Activated CD8-positive, alpha-beta memory T cell treated with anti-CD3 and anti-CD28 coated beads, Interleukin-2, amount 50 U/mL, for 1 hour (primary cell): Measurements from ENCODE around the gene TMEM131.
"Not testable (repeated sequence)": the region's sequence is repeated elsewhere in the genome, so short reads cannot be mapped to it uniquely, and the experiment has no call there.

ENCODE experiments used
- DNase-seq: peaks from one replicate; pipeline ENCODE4 v3.0.0-alpha.2; 2020; ENCODE audit errors: extremely low read depth

TMEM131 gene

DNA sequence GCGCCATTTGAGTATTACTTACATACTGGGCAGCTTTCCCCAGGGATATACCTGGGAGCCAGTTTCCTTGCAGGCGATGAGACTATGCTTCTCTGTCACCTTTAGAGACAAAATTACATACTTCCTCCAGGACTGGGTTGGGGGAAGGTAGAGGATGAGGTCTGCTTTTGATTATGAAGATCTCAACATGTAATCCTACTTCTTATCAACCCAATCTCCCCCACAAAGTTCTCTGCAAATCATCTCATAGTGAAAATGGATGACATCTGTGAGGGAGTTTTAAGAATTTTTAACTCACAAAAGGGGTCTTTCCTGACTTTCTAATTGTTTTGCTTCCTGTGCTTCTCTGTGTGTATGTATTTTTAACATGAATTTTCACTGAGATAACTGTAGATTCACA, 81.9 kb downstream of the TMEM131 start:
- no peak for DNase-seq

DNA sequence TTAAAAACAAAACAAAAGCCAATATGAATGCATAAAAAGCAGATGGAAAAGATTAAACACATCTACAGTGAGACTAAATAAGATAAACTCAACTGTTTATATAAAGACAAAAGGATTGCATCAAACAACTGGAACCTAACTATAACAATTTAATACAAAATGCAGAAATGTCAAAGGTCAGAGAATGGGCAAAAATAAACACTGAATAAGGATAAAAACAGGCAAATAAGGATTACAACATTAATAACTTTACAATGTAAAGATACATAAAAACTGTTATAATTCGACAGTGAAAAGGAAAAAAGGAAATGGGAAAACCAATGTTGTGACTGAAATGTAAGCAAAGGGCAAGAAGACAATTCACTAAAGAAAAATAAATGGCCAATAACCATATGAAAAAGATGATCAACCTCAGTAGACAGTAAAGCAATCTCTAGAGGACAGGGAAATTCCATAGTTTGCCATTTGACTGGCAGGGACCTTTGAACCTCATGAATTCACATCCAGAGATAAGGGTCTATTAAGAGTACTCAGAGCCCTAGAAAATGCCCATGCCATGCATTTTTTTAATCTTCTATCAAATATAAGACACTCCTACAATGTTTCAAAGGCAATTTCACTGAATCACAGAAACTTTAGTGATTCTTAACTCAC, 83.7 kb downstream of the TMEM131 start:
- no peak for DNase-seq

DNA sequence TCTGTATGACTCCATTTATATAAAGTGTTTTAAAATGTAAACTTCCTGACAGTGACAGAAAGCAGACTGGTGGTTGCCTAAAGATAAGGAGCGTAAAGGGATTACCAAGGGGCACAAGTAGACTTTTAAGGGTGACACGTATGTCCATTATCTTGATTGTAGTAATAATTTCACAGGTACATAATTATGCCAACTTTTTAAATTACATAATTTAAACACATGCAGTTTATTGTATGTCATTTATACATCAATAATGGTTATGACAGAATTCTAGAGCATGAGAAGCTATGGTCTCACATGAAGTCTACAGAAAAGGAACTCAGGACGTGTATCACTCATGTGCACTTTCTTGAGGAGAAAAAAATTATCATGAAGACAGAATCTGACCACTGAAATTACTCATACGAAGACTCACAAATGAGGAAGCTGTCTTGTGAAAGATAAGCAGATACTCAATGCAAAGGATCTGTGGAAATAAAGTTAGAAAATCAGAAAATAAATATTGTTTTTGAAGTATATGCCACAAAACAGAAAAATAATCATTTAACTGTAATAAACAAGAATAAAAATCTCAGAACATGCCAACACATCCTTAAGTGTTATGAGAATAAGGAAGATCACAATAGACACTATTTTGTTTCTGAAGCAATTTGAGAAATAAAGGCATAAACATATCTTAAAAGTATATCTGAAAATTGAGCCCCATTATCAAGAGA, 84.4 kb downstream of the TMEM131 start:
- DNase-seq, result no peak

DNA sequence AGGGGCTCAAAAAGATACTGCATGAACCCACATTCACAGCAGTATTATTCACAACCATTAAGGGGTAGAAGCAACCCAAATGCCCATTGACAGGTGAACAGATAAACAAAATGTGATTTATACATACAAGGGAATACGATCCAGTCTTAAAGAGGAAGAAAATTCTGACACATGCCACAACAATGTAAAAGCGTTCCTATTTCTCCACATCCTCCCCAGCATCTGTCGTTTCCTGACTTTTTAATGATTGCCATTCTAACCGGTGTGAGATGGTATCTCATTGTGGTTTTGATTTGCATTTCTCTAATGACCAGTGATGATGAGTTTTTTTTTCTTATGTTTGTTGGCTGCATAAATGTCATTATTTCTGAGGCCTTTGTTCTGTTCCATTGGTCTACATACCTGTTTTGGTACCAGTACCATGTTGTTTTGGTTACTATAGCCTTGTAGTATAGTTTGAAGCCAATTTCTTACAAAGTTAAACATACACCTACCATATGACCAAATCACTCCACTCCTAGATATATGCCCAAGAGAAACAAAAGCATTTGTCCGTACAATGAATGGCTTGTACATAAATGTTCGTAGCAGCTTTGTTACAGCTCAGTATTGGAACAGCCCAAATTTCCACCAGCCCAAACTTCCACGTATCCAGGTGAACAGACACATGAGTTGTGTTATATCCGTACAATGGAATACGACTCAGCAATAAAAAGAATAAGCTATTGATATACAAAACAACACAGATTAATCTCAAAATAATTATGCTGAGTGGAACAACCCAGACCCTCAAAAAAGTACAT, 85.1 kb downstream of the TMEM131 start:
- no peak for DNase-seq

DNA sequence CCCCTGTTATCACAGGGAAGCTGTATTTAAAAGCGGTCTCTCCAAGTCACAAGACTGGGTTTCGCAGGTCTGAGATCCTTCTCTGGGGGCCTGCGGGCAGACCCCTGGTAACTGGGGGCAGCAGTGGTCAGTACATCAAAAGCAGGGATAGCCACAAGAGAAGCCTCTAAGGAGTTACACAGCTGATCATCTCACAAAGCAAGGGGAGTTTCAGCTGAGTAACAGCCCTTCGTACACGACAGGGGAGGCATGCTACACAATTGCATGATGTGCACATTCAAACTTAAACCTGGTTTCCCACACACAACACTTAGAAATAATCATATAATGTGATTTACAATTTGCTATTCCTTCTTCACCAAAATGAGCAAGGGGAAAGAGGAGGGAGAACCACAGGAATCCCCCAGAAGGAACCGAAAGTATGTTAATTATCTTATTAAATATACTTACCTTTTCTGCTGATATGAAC, 87.5 kb downstream of the TMEM131 start:
- no peak for DNase-seq

DNA sequence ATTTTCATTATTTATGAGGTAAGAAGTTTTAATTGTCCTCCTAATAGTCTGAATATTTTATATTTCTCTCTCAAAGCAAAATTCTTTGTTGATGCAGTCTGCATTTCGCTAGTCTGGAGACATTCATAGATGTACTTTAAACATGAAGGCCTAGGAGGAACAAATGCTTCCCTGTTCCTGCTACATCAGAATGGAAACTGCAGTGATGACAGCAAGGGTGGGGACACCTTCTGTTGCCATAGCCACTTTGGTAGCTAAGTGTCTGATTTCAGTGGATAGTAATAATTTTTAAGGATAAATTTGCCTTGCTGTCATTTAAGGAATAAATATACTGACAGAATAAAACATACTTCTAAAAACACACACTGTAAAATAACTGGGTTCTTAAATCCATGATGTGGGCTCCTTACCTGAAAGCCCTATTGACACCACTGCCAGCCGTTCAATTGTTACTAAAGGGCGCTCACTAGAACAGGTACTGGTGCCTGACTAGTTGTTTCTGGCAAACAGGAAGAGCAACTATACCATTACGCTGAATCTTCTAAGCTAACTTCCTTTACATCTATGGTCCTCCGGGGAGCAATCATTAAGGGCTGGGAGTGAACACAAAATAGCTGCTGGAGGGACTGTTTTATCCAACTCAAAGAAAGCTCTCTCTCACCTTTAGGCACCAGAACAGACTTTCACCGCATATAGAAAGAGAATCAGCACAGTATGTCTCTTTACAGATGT, 88.2 kb downstream of the TMEM131 start:
- DNase-seq, result no peak

DNA sequence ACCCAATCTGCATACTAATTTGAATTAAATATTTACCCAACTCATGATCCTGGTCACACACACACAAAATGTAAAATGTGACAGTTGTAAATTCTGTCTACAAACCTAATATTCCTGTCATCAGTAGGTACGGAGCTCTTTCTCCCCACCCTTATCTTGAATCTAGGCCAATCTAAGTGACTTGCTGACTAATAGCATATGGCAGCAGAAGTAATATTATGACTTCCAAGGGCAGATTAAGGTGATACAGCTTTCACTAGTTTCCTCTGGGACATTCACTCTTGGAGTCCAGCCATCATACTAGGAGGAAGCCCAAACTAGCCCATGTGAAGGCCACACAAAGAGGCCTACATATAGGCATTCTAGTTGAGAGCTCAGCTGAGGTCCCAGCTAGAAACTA, 89.4 kb downstream of the TMEM131 start:
- DNase-seq, result no peak

DNA sequence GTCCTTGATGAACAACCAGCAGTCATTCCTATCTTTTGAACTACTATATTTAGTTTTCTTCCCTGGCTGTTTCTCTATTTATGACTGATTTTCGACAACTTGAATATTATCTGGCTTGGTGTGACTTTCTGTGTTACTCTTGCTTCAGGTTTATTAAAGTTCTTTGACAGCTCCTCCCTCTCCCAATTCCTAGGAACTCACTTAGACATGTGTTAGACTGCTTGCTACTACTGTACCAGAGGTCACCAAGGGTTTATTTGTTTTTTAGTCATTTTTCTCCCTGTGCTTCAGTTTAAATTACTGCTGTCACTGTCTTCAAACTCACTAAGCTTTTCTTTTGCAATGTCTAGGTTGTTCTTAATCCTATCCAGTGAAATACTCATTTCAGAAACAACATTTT, 90.5 kb downstream of the TMEM131 start:
- DNase-seq, result no peak

DNA sequence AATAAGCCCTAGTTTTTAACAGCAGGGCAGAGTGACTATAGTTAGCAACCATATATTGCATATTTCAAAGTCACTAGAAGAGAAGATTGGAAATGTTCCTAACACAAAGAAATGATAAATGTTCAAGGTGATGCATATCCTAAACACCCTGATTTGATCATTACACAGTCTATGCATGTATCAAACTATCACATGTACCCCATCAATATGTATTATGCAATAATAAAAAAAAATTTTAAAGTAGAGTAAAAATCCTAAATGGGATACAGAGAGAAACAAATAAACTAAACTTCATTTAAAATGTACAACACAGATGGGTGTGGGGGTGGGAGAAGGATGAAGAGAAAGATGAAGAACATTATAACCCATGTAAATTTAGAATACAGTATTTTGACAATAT, 93.9 kb downstream of the TMEM131 start:
- no peak for DNase-seq

DNA sequence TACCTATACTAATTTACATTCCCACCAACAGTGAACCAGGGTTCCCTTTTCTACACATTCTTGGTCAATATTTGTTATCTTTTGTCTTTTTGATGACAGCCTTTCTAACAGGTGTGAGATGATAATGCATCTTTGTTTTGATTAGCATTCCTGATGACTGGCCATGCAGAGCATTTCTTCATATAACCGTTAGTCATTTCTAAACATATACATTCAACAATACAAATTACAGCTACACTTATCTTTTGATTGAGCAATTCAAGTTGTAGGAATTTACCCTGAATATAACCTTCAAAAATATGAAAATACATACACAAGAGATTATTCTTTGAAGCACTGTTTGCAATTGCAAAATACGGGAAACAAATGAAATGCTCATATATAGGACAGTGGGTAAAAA, 94.9 kb downstream of the TMEM131 start:
- DNase-seq, result no peak

DNA sequence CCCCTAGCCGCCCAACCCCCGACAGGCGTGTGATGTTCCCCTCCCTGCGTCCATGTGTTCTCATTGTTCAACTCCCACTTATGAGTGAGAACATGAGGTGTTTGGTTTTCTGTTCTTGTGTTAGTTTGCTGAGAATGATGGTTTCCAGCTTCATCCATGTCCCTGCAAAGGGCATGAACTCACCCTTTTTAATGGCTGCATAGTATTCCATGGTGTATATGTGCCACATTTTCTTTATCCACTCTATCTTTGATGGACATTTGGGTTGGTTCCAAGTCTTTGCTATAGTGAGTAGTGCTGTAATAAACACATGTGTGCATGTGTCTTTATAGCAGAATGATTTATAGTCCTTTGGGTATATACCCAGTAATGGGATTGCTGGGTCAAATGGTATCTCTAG, 102.7 kb downstream of the TMEM131 start:
- DNase-seq, result not testable (repeated sequence)

DNA sequence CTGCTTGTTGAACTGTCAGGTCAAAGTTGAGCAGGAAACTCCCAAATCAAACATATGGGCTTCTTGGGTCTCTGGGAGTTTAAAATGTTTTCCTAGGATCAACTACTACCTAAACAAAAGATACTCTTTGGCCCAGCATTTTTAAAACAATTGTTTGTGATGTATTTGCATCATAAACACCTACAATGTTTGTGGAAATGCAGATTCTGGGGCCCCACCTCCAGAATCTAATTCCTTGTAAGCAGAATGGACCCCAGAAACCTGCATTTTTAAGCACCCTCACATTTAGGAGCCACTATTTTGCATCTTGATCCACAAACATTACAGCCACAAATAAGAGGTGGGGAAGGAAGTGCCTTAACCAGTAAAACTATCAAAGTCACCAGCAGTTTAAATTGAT, 104.1 kb downstream of the TMEM131 start:
- DNase-seq, result no peak

DNA sequence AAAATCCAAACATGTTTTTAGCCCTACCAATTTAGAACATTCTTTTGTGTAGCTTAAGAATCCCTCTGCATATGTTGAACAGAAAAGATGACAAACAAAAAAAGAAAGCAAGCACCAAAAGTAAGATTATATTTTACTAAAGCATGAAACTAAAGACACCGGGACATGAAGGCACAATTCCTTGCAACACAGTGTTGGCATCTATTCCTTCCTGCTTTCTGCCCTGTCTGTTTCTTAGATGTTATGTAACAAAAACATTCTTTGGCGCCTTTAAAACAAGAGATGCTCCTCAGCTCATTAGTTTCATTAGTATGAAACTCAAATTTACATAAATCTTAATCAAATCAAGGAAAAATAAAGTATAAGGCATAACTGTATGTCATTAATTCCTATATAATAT, 106.6 kb downstream of the TMEM131 start:
- DNase-seq, result no peak

DNA sequence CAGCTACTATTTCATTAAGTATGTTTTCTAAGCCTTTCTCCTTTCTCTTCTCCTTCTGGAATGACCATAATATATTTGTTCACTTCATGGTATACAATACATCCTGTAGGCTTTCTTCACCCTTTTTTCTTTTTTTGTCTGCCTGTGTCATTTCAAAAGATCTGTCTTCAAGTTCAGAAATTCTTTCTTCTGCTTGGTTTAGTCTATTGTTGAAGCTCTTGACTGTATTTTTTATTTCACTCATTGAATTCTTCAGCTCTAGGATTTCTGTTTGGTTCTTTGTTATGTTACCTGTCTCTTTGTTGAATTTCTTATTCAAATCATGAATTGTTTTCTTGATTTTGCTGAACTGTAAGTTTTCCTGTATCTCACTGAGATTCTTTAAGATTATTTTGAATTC, 109.9 kb downstream of the TMEM131 start:
- no peak for DNase-seq

DNA sequence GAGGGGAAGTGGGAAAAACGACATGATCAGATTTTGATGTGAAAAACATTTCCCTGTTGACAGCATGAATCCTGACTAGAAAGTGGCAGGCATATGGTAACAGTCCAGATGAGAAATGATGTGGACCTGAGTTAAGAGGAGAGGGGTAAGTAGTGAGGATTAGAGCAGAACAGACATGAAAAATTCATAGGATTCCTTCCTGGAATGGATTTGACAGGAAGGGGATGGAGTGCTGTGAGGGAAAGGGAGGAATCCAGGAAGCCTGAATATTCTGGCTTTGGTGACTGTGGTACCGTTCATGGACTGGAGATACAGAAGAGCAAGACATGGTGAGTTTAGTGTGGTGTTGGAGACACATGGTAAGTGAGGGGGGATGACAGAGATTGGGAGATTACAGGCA, 115.4 kb downstream of the TMEM131 start:
- no peak for DNase-seq

DNA sequence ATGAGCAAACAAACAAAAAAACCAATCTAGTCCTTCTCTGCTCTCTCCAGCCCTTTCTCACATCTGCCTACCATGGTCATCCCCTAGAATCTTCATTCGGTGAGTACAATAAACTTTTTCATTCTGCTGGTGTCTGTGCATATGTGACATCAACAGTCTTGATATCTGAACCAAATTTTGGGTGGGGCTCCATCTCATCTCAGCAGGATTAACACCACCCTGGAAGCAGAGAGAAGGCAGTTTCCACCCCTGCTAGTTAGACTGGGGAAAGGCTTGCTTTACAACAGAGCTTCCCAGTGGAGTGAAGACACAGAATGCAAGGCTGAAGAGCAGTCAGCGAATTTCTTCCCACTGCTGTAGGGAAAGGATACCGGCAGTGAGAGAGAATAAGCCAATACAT, 116.9 kb downstream of the TMEM131 start:
- DNase-seq, result no peak

DNA sequence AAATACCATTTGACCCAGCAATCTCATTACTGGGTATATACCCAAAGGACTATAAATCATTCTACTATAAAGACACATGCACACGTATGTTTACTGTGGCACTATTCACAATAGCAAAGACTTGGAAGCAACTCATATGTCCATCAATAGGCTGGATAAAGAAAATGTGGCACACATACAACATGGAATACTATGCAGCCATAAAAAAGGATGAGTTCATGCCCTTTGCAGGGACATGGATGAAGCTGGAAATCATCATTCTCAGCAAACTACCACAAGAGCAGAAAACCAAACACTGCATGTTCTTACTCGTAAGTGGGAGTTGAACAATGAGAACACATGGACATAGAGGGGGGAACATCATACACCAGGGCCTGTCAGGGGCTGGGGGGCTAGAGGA, 117.4 kb downstream of the TMEM131 start:
- not testable (repeated sequence) for DNase-seq

DNA sequence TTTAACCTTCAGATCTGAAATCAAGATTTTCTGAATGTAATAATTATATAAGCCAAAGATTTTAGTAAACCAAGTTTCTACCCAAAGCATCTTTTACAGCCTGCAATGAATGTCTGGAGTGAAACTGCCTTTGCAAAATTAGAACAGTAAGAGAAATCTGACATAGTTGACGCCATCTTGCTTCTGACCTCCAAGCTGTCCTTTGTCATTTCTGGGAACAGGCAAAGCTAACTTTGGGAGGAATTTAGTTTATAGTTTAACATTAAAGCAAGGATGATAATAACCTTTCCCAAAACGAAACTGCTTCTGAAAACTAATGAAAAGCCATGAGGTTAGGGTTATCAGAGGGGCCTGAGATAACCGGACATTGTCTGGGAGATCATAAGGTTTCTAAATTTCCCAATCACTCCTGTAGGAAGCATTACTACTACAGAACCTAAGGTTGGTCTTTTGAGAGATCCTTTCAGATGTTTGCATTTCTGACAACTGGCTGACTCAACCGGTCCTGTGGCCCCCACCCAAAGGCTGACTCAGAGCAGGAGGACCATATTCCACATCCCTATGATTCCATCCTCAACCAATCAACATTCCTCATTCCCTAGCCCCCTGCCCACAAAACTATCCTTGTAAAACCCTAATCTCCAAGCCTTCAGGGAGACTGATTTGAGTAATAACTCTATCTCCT, 124.5 kb downstream of the TMEM131 start:
- DNase-seq, result no peak

DNA sequence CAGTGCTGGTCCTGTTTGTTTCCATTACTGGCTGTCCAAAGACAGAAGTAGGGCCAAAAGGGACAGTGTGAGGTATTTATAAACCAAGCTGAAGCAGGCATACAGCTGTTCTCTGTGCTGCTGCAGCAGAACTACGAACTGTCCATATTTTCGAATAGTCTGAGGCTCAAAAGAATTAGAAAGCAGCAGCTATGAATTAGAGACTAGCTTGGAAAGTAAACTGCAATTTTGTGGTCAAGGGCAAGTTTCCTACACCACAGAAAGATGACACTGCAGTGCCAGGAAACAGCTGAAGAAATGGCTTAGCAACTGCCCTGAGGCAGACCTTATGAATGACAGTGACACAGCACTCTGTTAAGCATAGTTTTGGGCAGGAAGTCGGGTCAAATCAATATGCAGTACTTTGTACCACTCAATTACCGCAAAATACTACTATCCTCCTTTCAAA, 125.3 kb downstream of the TMEM131 start:
- DNase-seq, result no peak

DNA sequence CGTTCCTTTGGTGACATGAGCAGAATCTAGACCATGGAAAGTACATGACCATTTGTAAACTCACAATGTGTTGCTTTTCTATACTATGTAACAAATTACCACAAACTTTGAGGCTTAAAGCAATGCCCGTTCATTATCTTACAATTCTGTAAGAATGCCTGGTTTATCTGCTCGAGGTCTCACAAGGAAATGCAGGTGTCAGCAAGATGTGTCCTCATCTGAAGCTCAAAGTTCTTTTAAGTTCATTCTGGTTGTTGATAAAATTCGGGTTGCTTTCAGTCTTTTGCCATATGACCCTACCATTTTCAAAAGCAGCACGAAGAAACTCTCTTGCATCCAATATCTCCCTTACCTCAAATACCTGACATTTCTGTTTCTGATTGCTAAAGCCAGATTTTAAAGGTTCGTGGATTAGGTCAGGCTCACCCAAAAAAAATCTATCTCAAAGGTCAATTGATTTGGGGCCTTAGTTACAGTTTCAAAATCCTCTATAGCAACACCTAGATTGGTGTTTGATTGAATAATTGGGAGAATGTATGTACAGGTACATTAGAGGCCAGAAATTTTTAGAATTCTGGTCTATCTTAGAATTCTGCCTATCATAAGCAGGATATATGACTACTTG, 125.9 kb downstream of the TMEM131 start:
- no peak for DNase-seq
